HepG2 (cell line): ENCODE data around the gene SLC25A20. TPM values are rescaled to one million over a fixed set of nuclear protein-coding genes. Genes with fewer than 3 reads are reported as not detected.
A peak's percentile ranks its signal among the peaks of the same experiment; 100 is the strongest.

Experiments used
- AKAP8 ChIP-seq: sonication (generic); formaldehyde crosslinking; IDR thresholded peaks from 2 replicates; pipeline ENCODE4 v1.5.1; 2020; ENCODE audit warnings: mild to moderate bottlenecking, missing genetic modification reagents
- CEBPB ChIP-seq: IDR thresholded peaks from 2 replicates; pipeline ENCODE4 v1.6.1; 2011; ENCODE audit warnings: low read depth, low read length, improper control_type of control experiment, borderline replicate concordance
- CERS6 ChIP-seq: sonication (generic); formaldehyde crosslinking; IDR thresholded peaks from 2 replicates; pipeline ENCODE4 v1.5.0; 2020; ENCODE audit warnings: missing genetic modification reagents
- HMG20B ChIP-seq: conservative IDR thresholded peaks from 2 replicates; pipeline ENCODE4 v1.6.1; 2016; ENCODE audit warnings: missing genetic modification reagents, missing compliant biosample characterization
- KLF13 ChIP-seq: sonication (generic); formaldehyde crosslinking; IDR thresholded peaks from 2 replicates; pipeline ENCODE4 v1.4.0; 2020; ENCODE audit warnings: mild to moderate bottlenecking, missing genetic modification reagents
- KMT2B ChIP-seq: IDR thresholded peaks from 2 replicates; pipeline ENCODE4 v1.6.1; 2016; ENCODE audit warnings: missing genetic modification reagents, missing compliant biosample characterization
- MXI1 ChIP-seq: IDR thresholded peaks from 3 replicates; pipeline ENCODE4 v1.6.1; 2012; ENCODE audit warnings: low read depth, low read length, inconsistent platforms, borderline replicate concordance
- NKX3-1 ChIP-seq: sonication (generic); formaldehyde crosslinking; IDR thresholded peaks from 2 replicates; pipeline ENCODE4 v1.5.0; 2020; ENCODE audit warnings: missing genetic modification reagents
- RFX3 ChIP-seq: IDR thresholded peaks from 2 replicates; pipeline ENCODE4 v1.6.1; 2016; ENCODE audit warnings: missing biosample characterization, missing genetic modification reagents
- SAFB2 ChIP-seq: sonication (generic); formaldehyde crosslinking; IDR thresholded peaks from 2 replicates; pipeline ENCODE4 v1.5.1; 2020; ENCODE audit warnings: missing genetic modification reagents, low read depth, mild to moderate bottlenecking, borderline replicate concordance
- SIN3A ChIP-seq: IDR thresholded peaks from 2 replicates; pipeline ENCODE4 v1.6.1; 2011; ENCODE audit warnings: low read depth, mild to moderate bottlenecking, control low read depth, low read length, borderline replicate concordance
- TARDBP ChIP-seq: sonication (generic); formaldehyde crosslinking; IDR thresholded peaks from 2 replicates; pipeline ENCODE4 v1.8.0; 2022; ENCODE audit warnings: mild to moderate bottlenecking, missing genetic modification reagents
- TFE3 ChIP-seq: IDR thresholded peaks from 2 replicates; pipeline ENCODE4 v1.6.1; 2016
- ZBTB21 ChIP-seq: sonication (generic); formaldehyde crosslinking; IDR thresholded peaks from 2 replicates; pipeline ENCODE4 v1.4.0; 2020; ENCODE audit warnings: missing genetic modification reagents
- ZFP1 ChIP-seq: IDR thresholded peaks from 2 replicates; pipeline ENCODE4 v1.6.1; 2016
- ZKSCAN5 ChIP-seq: sonication (generic); formaldehyde crosslinking; IDR thresholded peaks from 2 replicates; pipeline ENCODE4 v1.5.1; 2020; ENCODE audit warnings: mild to moderate bottlenecking, missing genetic modification reagents
- ZNF224 ChIP-seq: sonication (generic); formaldehyde crosslinking; IDR thresholded peaks from 2 replicates; pipeline ENCODE4 v1.5.0; 2020; ENCODE audit warnings: mild to moderate bottlenecking, missing genetic modification reagents
- ZNF281 ChIP-seq: sonication (generic); formaldehyde crosslinking; IDR thresholded peaks from 2 replicates; pipeline ENCODE4 v1.4.0; 2020; ENCODE audit warnings: missing genetic modification reagents, borderline replicate concordance
- ZNF570 ChIP-seq: sonication (generic); formaldehyde crosslinking; IDR thresholded peaks from 2 replicates; pipeline ENCODE4 v1.4.0; 2020; ENCODE audit warnings: mild to moderate bottlenecking, missing genetic modification reagents, borderline replicate concordance
- ZNF7 ChIP-seq: IDR thresholded peaks from 2 replicates; pipeline ENCODE4 v1.6.1; 2016; ENCODE audit warnings: missing biosample characterization, missing genetic modification reagents
- ZNF704 ChIP-seq: sonication (generic); formaldehyde crosslinking; IDR thresholded peaks from 2 replicates; pipeline ENCODE4 v1.8.1; 2023; ENCODE audit warnings: mild to moderate bottlenecking, inconsistent platforms, moderate library complexity, missing genetic modification reagents, borderline replicate concordance
- ZNF709 ChIP-seq: sonication (generic); formaldehyde crosslinking; IDR thresholded peaks from 2 replicates; pipeline ENCODE4 v1.5.0; 2020; ENCODE audit warnings: mild to moderate bottlenecking, missing genetic modification reagents
- ZNF850 ChIP-seq: sonication (generic); formaldehyde crosslinking; conservative IDR thresholded peaks from 2 replicates; pipeline ENCODE4 v1.9.0; 2021; ENCODE audit warnings: mild to moderate bottlenecking, missing genetic modification reagents
- polyA plus RNA-seq, 8 experiments: library from polyadenylated mRNA; depleted of rRNA in 3 of 8; stranded (reverse) in 7 of 8; unstranded in 1 of 8; fragments of >200 nt; fragmentation: Illumina TruSeq in 4 of 8; extraction: Trizol in 4 of 8; gene quantifications; 2 replicates each; pipeline versions ENCODE4 v1.2.1 to v1.2.3, GENCODE V29; 2011 to 2016; ENCODE audit warnings: low read depth in 4 of 8, missing spikeins in 1 of 8, mixed read lengths in 1 of 8; ENCODE audit not compliant: insufficient read depth in 1 of 8
- total RNA-seq, 5 experiments: library from RNA; depleted of rRNA; stranded (reverse); fragments of >200 nt; fragmentation: Illumina TruSeq; extraction: Trizol; gene quantifications; 2 replicates each; pipeline ENCODE4 v1.2.3, GENCODE V29; 2016; ENCODE audit warnings: low read depth in 1 of 5

Gene SLC25A20
- total and polyA plus RNA-seq, 2 of the 13 experiments (the other 11 are each of a cell fraction or from before 2014, with no cell fraction given), result 21.1 to 26.6 TPM

- TF ChIP-seq KMT2B (CRISPR knock-in tag) (peak; percentile 88), ZNF7 (CRISPR knock-in tag) (no peak), HMG20B (CRISPR knock-in tag) (no peak), KLF13 (CRISPR knock-in tag) (no peak), ZNF570 (CRISPR knock-in tag) (no peak), AKAP8 (CRISPR knock-in tag) (peak; percentile 59; the same call in 1 of the 2 replicates), ZFP1 (CRISPR knock-in tag) (no peak), ZNF704 (CRISPR knock-in tag) (no peak), ZBTB21 (CRISPR knock-in tag) (no peak), MXI1 (peak; percentile 64; the same call in 1 of the 3 replicates), NKX3-1 (CRISPR knock-in tag) (0 out of 2 replicates have a peak, but pooled peaks have one; percentile 18), TARDBP (peak; percentile 24; the same call in 1 of the 2 replicates), ZNF709 (peak; percentile 82), ZNF850 (CRISPR knock-in tag) (peak; percentile 61; the same call in 1 of the 2 replicates), CEBPB (peak; percentile 94), TFE3 (CRISPR knock-in tag) (no peak), RFX3 (CRISPR knock-in tag) (no peak), ZKSCAN5 (CRISPR knock-in tag) (peak; percentile 45; the same call in 1 of the 2 replicates), ZNF224 (CRISPR knock-in tag) (no peak), SIN3A (peak; percentile 48; the same call in 1 of the 2 replicates), ZNF281 (no peak), SAFB2 (no peak; the same call in 1 of the 2 replicates), CERS6 (CRISPR knock-in tag) (no peak)
Measured at GRCh38 chr3:48918388-48919214, 19.9 kb upstream of the SLC25A20 start, which contains the start of gene ARIH2 (continued).
